SK-N-MC (cell line): ENCODE results near the gene NEK6.

Experiments used
- EZH2 ChIP-seq: fragments of 200-600 bp; sonication (generic); IDR thresholded peaks from one replicate; pipeline ENCODE4 v1.6.1; 2017; ENCODE audit warnings: antibody characterized with exemption
- POLR2AphosphoS5 ChIP-seq: IDR thresholded peaks from 2 replicates; pipeline ENCODE4 v1.6.1; 2012; ENCODE audit warnings: mild to moderate bottlenecking, low read depth, low read length, borderline replicate concordance

GRCh38 chr9:124342776-124343485 is 85.2 kb downstream of the NEK6 start:
- no peak for TF ChIP-seq EZH2
- TF ChIP-seq POLR2AphosphoS5 = no peak
